OCI-LY3 (cell line): ENCODE results near the gene MSTO1.

Experiments
- H2AFZ ChIP-seq: fragments of 200-600, 300-600 bp; shearing (Covaris generic); 2 replicates; pipeline ENCODE4 v1.6.0; 2014; ENCODE audit warnings: antibody characterized with exemption, low read depth, low read length
- H3K27ac ChIP-seq: fragments of 200-600, 300-600 bp; sonication (generic); 2 replicates; pipeline ENCODE4 v1.5.1; 2014; ENCODE audit warnings: mild to moderate bottlenecking, low read length, moderate library complexity, mixed read lengths
- H3K27me3 ChIP-seq: fragments of 200-600, 300-600 bp; sonication (generic); 2 replicates; pipeline ENCODE4 v1.6.1; 2014; ENCODE audit warnings: low read depth, low read length, mixed read lengths
- H3K36me3 ChIP-seq: fragments of 200-600, 300-600 bp; sonication (generic); replicated peaks from 2 replicates; pipeline ENCODE3; 2014; ENCODE audit warnings: low read depth, low read length, mixed read lengths
- H3K4me1 ChIP-seq: fragments of 300-600, 200-600 bp; sonication (generic); 2 replicates; pipeline ENCODE4 v1.6.1; 2014; ENCODE audit warnings: low read length, mixed read lengths
- H3K4me2 ChIP-seq: fragments of 200-600, 300-600 bp; sonication (generic); 2 replicates; pipeline ENCODE4 v1.6.1; 2014; ENCODE audit warnings: low read length, mixed read lengths
- H3K4me3 ChIP-seq: fragments of 300-600, 200-600 bp; sonication (generic); 2 replicates; pipeline ENCODE4 v1.5.1; 2014; ENCODE audit warnings: antibody characterized with exemption, mild to moderate bottlenecking, low read length, moderate library complexity
- H3K79me2 ChIP-seq: fragments of 300-600, 200-600 bp; shearing (Covaris generic); 2 replicates; pipeline ENCODE4 v1.6.1; 2014; ENCODE audit warnings: mild to moderate bottlenecking, low read length, mixed read lengths
- H3K9ac ChIP-seq: fragments of 300-600, 200-600 bp; shearing (Covaris generic); 2 replicates; pipeline ENCODE4 v1.6.0; 2014; ENCODE audit warnings: mild to moderate bottlenecking, low read length, moderate library complexity
- H3K9me3 ChIP-seq: fragments of 200-600, 300-600 bp; shearing (Covaris generic); 2 replicates; pipeline ENCODE4 v1.6.1; 2014; ENCODE audit warnings: low read length, mixed read lengths; ENCODE audit not compliant: insufficient read depth
- H4K20me1 ChIP-seq: fragments of 200-600, 300-600 bp; sonication (generic); 2 replicates; pipeline ENCODE4 v1.6.1; 2016; ENCODE audit warnings: low read length, mixed read lengths; ENCODE audit not compliant: insufficient read depth
- CTCF ChIP-seq: fragments of 200-600, 300-600 bp; sonication (generic); IDR thresholded peaks from 2 replicates; pipeline ENCODE4 v1.5.1; 2014; ENCODE audit warnings: antibody characterized with exemption, low read length, low read depth
- EZH2phosphoT487 ChIP-seq: fragments of 200-600 bp; shearing (Covaris generic); IDR thresholded peaks from 2 replicates; pipeline ENCODE4 v1.6.1; 2018; ENCODE audit warnings: antibody characterized with exemption, mixed run types, low read depth

Gene MSTO1

GRCh38 chr1:155648207-155649147 is 38.5 kb downstream of the MSTO1 start:
- Histone ChIP-seq H4K20me1 (no peaks in the 10 kb centered on the region), H3K36me3 (peaks cover 9% of the 10 kb centered on the region), H2AFZ (no peak overlapping the region), H3K4me3 (no peak overlapping the region), H3K27ac (no peak overlapping the region), H3K4me2 (no peak overlapping the region), H3K9me3 (peaks cover 6% of the 10 kb centered on the region), H3K4me1 (peaks cover 9% of the 10 kb centered on the region), H3K9ac (no peak overlapping the region), H3K79me2 (no peaks in the 10 kb centered on the region), H3K27me3 (no peaks in the 10 kb centered on the region)
- TF ChIP-seq CTCF (no peak; the same call in 1 of the 2 replicates), EZH2phosphoT487 (no peak)

GRCh38 chr1:155649676-155650075 is 39.7 kb downstream of the MSTO1 start:
- H3K4me2 ChIP-seq: no peak overlapping the region
- H3K4me3 ChIP-seq: no peak overlapping the region
- H4K20me1 ChIP-seq: no peaks in the 10 kb centered on the region
- no peak for TF ChIP-seq CTCF
- no peak for TF ChIP-seq EZH2phosphoT487
- H3K27ac ChIP-seq: no peak overlapping the region
- no peak overlapping the region for H3K9ac ChIP-seq
- H3K79me2 ChIP-seq: no peaks in the 10 kb centered on the region
- H3K4me1 ChIP-seq: peaks cover 9% of the 10 kb centered on the region
- H3K27me3 ChIP-seq: no peaks in the 10 kb centered on the region
- no peak overlapping the region for H2AFZ ChIP-seq
- peaks cover 6% of the 10 kb centered on the region for H3K36me3 ChIP-seq
- no peaks in the 10 kb centered on the region for H3K9me3 ChIP-seq

- H3K4me2 ChIP-seq: no peak overlapping the region
- no peak overlapping the region for H3K4me3 ChIP-seq
- TF ChIP-seq EZH2phosphoT487 (no peak), CTCF (no peak)
- H3K79me2 ChIP-seq: no peaks in the 10 kb centered on the region
- H4K20me1 ChIP-seq: no peaks in the 10 kb centered on the region
- H3K27me3 ChIP-seq: no peaks in the 10 kb centered on the region
- H3K4me1 ChIP-seq: peaks cover 9% of the 10 kb centered on the region
- no peak overlapping the region for H3K9ac ChIP-seq
- no peak overlapping the region for H2AFZ ChIP-seq
- no peak overlapping the region for H3K27ac ChIP-seq
- H3K9me3 ChIP-seq: no peaks in the 10 kb centered on the region
- peaks cover 6% of the 10 kb centered on the region for H3K36me3 ChIP-seq
Observed at GRCh38 chr1:155650231-155650757, 40.3 kb downstream of the MSTO1 start.

- Histone ChIP-seq H3K27ac (no peak overlapping the region), H3K79me2 (no peaks in the 10 kb centered on the region), H3K27me3 (no peaks in the 10 kb centered on the region), H3K4me3 (no peak overlapping the region), H3K9me3 (no peaks in the 10 kb centered on the region), H3K4me2 (no peak overlapping the region), H3K36me3 (peaks cover 8% of the 10 kb centered on the region), H2AFZ (no peak overlapping the region), H3K4me1 (peaks cover 9% of the 10 kb centered on the region), H3K9ac (no peak overlapping the region), H4K20me1 (no peaks in the 10 kb centered on the region)
- TF ChIP-seq EZH2phosphoT487 (no peak), CTCF (no peak)
Observed at GRCh38 chr1:155651861-155652661, 42.0 kb downstream of the MSTO1 start.
